ENCODE results near the gene TUBG2. TPM values are rescaled to one million over a fixed set of nuclear protein-coding genes. Genes with fewer than 3 reads are reported as not detected.

Gene TUBG2
- total RNA-seq, 1 donor from 2014 or later: 32.8 TPM

DNA sequence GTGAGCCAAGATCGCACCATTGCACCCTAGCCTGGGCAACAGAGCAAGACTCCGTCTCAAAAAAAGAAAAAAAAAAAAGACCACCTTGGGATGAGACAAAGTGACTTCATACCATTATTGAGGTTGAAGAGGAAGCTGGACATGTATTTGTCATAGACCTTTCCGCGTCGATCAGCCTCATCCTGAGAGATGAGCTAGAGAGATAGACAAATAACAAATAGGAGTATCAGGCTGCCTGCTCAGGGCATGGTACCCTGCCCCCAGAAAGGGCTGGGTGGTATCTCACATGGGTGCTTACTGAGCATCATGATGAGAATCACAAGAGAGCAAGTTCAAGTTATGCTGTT is 45.4 kb downstream of the TUBG2 start:
- H3K4me1 Mint-ChIP-seq (ENCODE audit: unreplicated experiment): no peaks in the 10 kb centered on the region
- no peak for DNase-seq (ENCODE audit: extremely low spot score, unreplicated experiment)
- no peak overlapping the region for H3K27ac Mint-ChIP-seq (ENCODE audit: unreplicated experiment)
- no peaks in the 10 kb centered on the region for H3K9me3 Mint-ChIP-seq (ENCODE audit: unreplicated experiment)
- H3K4me3 Mint-ChIP-seq (ENCODE audit: unreplicated experiment): no peak overlapping the region
- no peaks in the 10 kb centered on the region for H3K27me3 Mint-ChIP-seq (ENCODE audit: unreplicated experiment)
- TF ChIP-seq, protein P1, sequence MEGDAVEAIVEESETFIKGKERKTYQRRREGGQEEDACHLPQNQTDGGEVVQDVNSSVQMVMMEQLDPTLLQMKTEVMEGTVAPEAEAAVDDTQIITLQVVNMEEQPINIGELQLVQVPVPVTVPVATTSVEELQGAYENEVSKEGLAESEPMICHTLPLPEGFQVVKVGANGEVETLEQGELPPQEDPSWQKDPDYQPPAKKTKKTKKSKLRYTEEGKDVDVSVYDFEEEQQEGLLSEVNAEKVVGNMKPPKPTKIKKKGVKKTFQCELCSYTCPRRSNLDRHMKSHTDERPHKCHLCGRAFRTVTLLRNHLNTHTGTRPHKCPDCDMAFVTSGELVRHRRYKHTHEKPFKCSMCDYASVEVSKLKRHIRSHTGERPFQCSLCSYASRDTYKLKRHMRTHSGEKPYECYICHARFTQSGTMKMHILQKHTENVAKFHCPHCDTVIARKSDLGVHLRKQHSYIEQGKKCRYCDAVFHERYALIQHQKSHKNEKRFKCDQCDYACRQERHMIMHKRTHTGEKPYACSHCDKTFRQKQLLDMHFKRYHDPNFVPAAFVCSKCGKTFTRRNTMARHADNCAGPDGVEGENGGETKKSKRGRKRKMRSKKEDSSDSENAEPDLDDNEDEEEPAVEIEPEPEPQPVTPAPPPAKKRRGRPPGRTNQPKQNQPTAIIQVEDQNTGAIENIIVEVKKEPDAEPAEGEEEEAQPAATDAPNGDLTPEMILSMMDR (IDR thresholded peaks at IDR 0.05): no peak
- peaks cover 54% of the 10 kb centered on the region for H3K36me3 Mint-ChIP-seq (ENCODE audit: unreplicated experiment)

DNA sequence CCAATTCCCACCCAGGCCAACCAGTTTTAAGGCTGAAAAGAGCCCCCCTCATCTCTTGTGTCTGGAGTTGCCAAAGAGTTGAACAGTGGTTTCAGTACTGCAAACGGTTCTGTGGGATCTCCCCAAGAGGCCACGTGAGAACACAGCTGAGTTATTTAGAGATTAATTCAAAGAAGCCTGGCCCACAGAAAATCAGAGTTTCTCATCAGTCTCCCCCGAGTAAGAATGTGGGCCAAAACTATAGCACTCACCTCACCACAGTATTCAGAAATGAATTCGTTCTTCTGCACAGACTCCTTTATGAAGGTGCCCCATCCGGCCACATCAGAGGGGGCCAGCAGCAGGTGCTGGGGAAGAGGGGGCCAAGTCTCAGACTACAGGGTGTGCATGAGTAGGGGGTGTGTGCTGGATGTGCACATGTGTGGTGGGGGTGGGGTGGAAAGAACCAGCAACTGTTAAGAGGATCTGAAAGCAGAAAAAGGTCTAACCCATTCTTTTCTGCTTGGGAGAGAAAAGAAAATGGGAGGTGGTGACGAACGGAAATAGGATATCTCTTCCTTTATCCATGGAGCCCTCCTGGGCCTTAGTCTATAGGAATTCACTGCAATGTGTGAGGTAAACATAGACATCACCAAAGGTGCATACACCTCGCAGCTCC is 45.9 kb downstream of the TUBG2 start:
- Mint-ChIP-seq H3K27me3 (ENCODE audit: unreplicated experiment) (no peaks in the 10 kb centered on the region), H3K9me3 (ENCODE audit: unreplicated experiment) (no peaks in the 10 kb centered on the region), H3K4me3 (ENCODE audit: unreplicated experiment) (no peak overlapping the region), H3K36me3 (ENCODE audit: unreplicated experiment) (peaks cover 56% of the 10 kb centered on the region), H3K4me1 (ENCODE audit: unreplicated experiment) (no peaks in the 10 kb centered on the region), H3K27ac (ENCODE audit: unreplicated experiment) (no peak overlapping the region)
- DNase-seq (ENCODE audit: extremely low spot score, unreplicated experiment): no peak
- TF ChIP-seq, protein P1 (IDR thresholded peaks at IDR 0.05): no peak

DNA sequence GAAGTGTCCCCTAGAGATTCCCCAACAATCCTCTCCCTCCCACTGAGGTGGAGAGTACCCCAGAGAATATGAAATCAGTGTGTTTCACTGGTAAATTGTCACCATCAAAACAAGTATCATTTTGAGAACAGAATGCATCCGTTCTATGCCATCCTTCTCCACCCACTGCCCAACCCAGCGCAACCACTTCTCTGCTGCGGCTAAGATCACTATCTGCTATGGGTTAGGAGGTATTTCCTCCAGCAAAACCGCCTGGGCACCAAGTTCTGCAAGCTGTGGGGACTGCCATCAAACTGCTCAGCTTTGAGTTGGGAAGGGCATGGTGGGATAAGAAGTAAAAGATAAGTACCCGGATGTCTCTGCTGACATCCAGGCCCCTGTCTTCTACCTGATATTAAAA is 47.6 kb downstream of the TUBG2 start:
- no peak for DNase-seq (ENCODE audit: extremely low spot score, unreplicated experiment)
- Mint-ChIP-seq H3K36me3 (ENCODE audit: unreplicated experiment) (peaks cover 62% of the 10 kb centered on the region), H3K4me3 (ENCODE audit: unreplicated experiment) (no peak overlapping the region), H3K4me1 (ENCODE audit: unreplicated experiment) (no peaks in the 10 kb centered on the region), H3K9me3 (ENCODE audit: unreplicated experiment) (no peaks in the 10 kb centered on the region), H3K27me3 (ENCODE audit: unreplicated experiment) (no peaks in the 10 kb centered on the region), H3K27ac (ENCODE audit: unreplicated experiment) (no peak overlapping the region)
- TF ChIP-seq, protein P1 (IDR thresholded peaks at IDR 0.05): no peak

DNA sequence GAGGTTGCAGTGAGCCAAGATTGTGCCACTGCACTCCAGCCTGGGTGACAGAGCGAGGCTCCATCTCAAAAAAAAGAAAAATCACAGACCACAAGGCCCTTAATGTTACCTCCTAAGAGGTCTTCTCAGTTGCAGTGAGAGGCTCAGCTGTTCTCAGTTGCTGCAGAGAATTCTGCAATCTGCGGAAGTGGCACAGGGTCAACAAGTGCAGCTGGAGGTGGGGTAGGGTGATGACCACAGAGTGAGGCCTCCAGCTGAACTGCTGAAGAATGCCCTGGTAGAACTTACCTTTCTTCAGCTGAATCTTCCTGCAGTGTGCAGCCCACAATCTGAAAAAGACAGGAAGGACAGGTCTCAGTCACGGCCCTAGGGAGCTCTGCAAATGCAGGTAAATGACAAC is 49.5 kb downstream of the TUBG2 start:
- no peak overlapping the region for H3K4me3 Mint-ChIP-seq (ENCODE audit: unreplicated experiment)
- no peak for DNase-seq (ENCODE audit: extremely low spot score, unreplicated experiment)
- peaks cover 64% of the 10 kb centered on the region for H3K36me3 Mint-ChIP-seq (ENCODE audit: unreplicated experiment)
- H3K27ac Mint-ChIP-seq (ENCODE audit: unreplicated experiment): no peak overlapping the region
- H3K27me3 Mint-ChIP-seq (ENCODE audit: unreplicated experiment): no peaks in the 10 kb centered on the region
- no peaks in the 10 kb centered on the region for H3K4me1 Mint-ChIP-seq (ENCODE audit: unreplicated experiment)
- H3K9me3 Mint-ChIP-seq (ENCODE audit: unreplicated experiment): no peaks in the 10 kb centered on the region
- TF ChIP-seq, protein P1 (IDR thresholded peaks at IDR 0.05): no peak

DNA sequence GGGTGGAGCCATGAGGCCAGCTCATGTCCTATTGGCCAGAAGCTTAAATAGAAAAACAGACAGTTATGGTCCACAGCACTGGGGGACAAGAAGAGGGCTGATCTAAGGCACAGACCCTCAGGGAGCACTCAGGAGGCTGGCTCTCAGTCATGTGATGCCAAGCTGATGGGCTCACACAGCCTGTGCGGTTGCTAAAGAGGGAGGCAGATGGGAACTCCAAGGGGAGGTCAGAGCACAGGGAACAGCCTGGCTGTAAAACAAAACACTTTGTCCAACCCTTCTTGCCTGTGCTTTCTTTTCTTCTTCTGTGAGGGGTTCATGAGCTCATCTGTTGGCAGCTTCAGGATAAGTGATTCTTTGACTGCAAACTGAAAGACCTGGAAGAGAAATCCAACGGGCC is 50.5 kb downstream of the TUBG2 start:
- Mint-ChIP-seq H3K36me3 (ENCODE audit: unreplicated experiment) (peaks cover 64% of the 10 kb centered on the region), H3K27me3 (ENCODE audit: unreplicated experiment) (no peaks in the 10 kb centered on the region), H3K4me3 (ENCODE audit: unreplicated experiment) (no peak overlapping the region), H3K4me1 (ENCODE audit: unreplicated experiment) (no peaks in the 10 kb centered on the region), H3K9me3 (ENCODE audit: unreplicated experiment) (no peaks in the 10 kb centered on the region), H3K27ac (ENCODE audit: unreplicated experiment) (no peak overlapping the region)
- TF ChIP-seq, protein P1 (IDR thresholded peaks at IDR 0.05): no peak
- no peak for DNase-seq (ENCODE audit: extremely low spot score, unreplicated experiment)

Small RNAs within 50 kb of the gene (microRNA-seq; reads per million reads assigned to microRNA genes)
- not detected for gene MIR6780A (ENCODE audit: unreplicated experiment)

Other genes with a start within 250 kb of the TUBG2 start
- gene CAVIN1, start 236.0 kb upstream of the TUBG2 start, total RNA-seq: 487 and 510 TPM in 2 replicates
- gene ATP6V0A1, start 200.4 kb upstream of the TUBG2 start, total RNA-seq: 63.2 and 67.1 TPM in 2 replicates
- 86.5 and 96.6 TPM in 2 replicates for gene NAGLU, start 123.0 kb upstream of the TUBG2 start, total RNA-seq
- 1.2 and 1.4 TPM in 2 replicates for gene HSD17B1, start 106.4 kb upstream of the TUBG2 start, total RNA-seq
- 51.7 and 62.7 TPM in 2 replicates for gene COASY, start 97.1 kb upstream of the TUBG2 start, total RNA-seq
- gene MLX, start 92.2 kb upstream of the TUBG2 start, total RNA-seq: 34.6 and 35.8 TPM in 2 replicates
- gene PSMC3IP, start 81.6 kb upstream of the TUBG2 start, total RNA-seq: 5.5 and 5.6 TPM in 2 replicates
- 80.1 and 85.0 TPM in 2 replicates for gene RETREG3, start 49.9 kb upstream of the TUBG2 start, total RNA-seq
- gene TUBG1, start 49.6 kb upstream of the TUBG2 start, total RNA-seq: 47.2 and 55.5 TPM in 2 replicates
- 26.7 and 28.9 TPM in 2 replicates for gene PLEKHH3, start 17.7 kb downstream of the TUBG2 start, total RNA-seq
- 1.2 and 1.6 TPM in 2 replicates for gene CCR10, start 22.6 kb downstream of the TUBG2 start, total RNA-seq
- 35.8 and 40.4 TPM in 2 replicates for gene CNTNAP1, start 23.2 kb downstream of the TUBG2 start, total RNA-seq
- gene EZH1, start 85.8 kb downstream of the TUBG2 start, total RNA-seq: 44.8 and 47.6 TPM in 2 replicates
- 1.6 and 2.4 TPM in 2 replicates for gene RAMP2, start 101.9 kb downstream of the TUBG2 start, total RNA-seq
- 63.9 and 66.1 TPM in 2 replicates for gene VPS25, start 114.2 kb downstream of the TUBG2 start, total RNA-seq
- gene WNK4, start 121.3 kb downstream of the TUBG2 start, total RNA-seq: 0.16 TPM in 2 replicates
- gene COA3, start 139.4 kb downstream of the TUBG2 start, total RNA-seq: 51.2 and 51.5 TPM in 2 replicates
- 0.31 and 0.51 TPM in 2 replicates for gene CNTD1, start 139.6 kb downstream of the TUBG2 start, total RNA-seq
- 68.1 and 69.1 TPM in 2 replicates for gene BECN1, start 165.0 kb downstream of the TUBG2 start, total RNA-seq
- gene PSME3, start 174.1 kb downstream of the TUBG2 start, total RNA-seq: 111 and 121 TPM in 2 replicates
- 1.8 and 2.2 TPM in 2 replicates for gene AOC2, start 185.3 kb downstream of the TUBG2 start, total RNA-seq
- gene AOC3, start 191.9 kb downstream of the TUBG2 start, total RNA-seq: 1.1 and 1.3 TPM in 2 replicates
- gene G6PC1, start 241.5 kb downstream of the TUBG2 start, total RNA-seq: not detected in 2 replicates